ENCODE results near the gene DNLZ.
"Not testable (repeated sequence)": the region's sequence is repeated elsewhere in the genome, so short reads cannot be mapped to it uniquely, and the experiment has no call there.

The DNLZ gene

GRCh38 chr9:136328622-136329041 is 34.9 kb downstream of the DNLZ start:
- DNase-seq = peak; percentile 54 to 88

GRCh38 chr9:136328011-136328621 is 35.4 kb downstream of the DNLZ start:
- DNase-seq = peak in 1 of 2 experiments; percentile 33

GRCh38 chr9:136327304-136327974 is 36.1 kb downstream of the DNLZ start, which contains the start of gene GPSM1:
GPSM1 (plus strand) TSS chr9:136327539; CDS start chr9:136327696, 157 bp downstream.
- DNase-seq = peak in 1 of 2 experiments; percentile 43

- no peak for DNase-seq
Measured at GRCh38 chr9:136326761-136327303, 36.7 kb downstream of the DNLZ start.

- DNase-seq = peak; percentile 57 to 81
Measured at GRCh38 chr9:136326061-136326760, 37.3 kb downstream of the DNLZ start.

GRCh38 chr9:136325358-136325757 is 38.2 kb downstream of the DNLZ start:
- DNase-seq = no peak

GRCh38 chr9:136324501-136325300 is 38.8 kb downstream of the DNLZ start:
- peak in 1 of 2 experiments; percentile 36 for DNase-seq

GRCh38 chr9:136323371-136323789 is 40.2 kb downstream of the DNLZ start:
- peak; percentile 46 to 83 for DNase-seq

- DNase-seq = no peak
Measured at GRCh38 chr9:136322756-136323330, 40.7 kb downstream of the DNLZ start.

- no peak for DNase-seq
Measured at GRCh38 chr9:136321561-136321960, 42.0 kb downstream of the DNLZ start.

- DNase-seq = not testable (repeated sequence)
Measured at GRCh38 chr9:136320972-136321371, 42.6 kb downstream of the DNLZ start.

- not testable (repeated sequence) for DNase-seq
Measured at GRCh38 chr9:136319955-136320354, 43.6 kb downstream of the DNLZ start.

- not testable (repeated sequence) for DNase-seq
Measured at GRCh38 chr9:136319244-136319643, 44.3 kb downstream of the DNLZ start.

- peak in 1 of 2 experiments; percentile 47 for DNase-seq
Measured at GRCh38 chr9:136318776-136319241, 44.7 kb downstream of the DNLZ start.

- no peak for DNase-seq
Measured at GRCh38 chr9:136318111-136318775, 45.3 kb downstream of the DNLZ start.

- no peak for DNase-seq
Measured at GRCh38 chr9:136317695-136318094, 45.8 kb downstream of the DNLZ start.

GRCh38 chr9:136316896-136317676 is 46.5 kb downstream of the DNLZ start:
- peak; percentile 77 to 90 for DNase-seq

GRCh38 chr9:136316271-136316751 is 47.2 kb downstream of the DNLZ start:
- DNase-seq = no peak

GRCh38 chr9:136314944-136315343 is 48.6 kb downstream of the DNLZ start:
- no peak for DNase-seq

- no peak for DNase-seq
Measured at GRCh38 chr9:136314056-136314416, 49.5 kb downstream of the DNLZ start.
